Hepatic stellate cell (primary cell): ENCODE measurements around the gene WEE2.
"Not testable (repeated sequence)": the region's sequence is repeated elsewhere in the genome, so short reads cannot be mapped to it uniquely, and the experiment has no call there.

Experiments used
- DNase-seq: peaks from one replicate; pipeline ENCODE4 v3.0.0; 2011; ENCODE audit warnings: low spot score

Gene WEE2

DNA sequence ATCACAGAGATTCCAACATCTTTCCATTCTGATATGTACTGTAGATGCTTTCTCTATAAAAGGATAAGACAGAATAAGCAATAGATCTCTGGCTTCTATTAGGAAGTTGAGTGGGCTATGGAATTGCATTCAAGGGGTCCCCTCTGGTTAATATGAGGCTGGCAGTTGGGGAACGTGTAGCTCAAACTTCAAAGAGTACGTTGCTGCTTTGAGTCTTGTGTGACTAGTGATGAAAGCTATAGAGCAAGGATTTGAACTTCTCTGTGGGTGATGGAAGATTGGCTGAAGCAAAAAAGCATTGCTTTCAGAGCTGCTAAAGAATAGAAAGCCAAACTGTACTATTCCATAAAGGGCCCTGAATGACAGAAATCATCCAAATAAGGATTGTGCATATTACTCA, 6.4 kb downstream of the WEE2 start:
- DNase-seq = no peak

DNA sequence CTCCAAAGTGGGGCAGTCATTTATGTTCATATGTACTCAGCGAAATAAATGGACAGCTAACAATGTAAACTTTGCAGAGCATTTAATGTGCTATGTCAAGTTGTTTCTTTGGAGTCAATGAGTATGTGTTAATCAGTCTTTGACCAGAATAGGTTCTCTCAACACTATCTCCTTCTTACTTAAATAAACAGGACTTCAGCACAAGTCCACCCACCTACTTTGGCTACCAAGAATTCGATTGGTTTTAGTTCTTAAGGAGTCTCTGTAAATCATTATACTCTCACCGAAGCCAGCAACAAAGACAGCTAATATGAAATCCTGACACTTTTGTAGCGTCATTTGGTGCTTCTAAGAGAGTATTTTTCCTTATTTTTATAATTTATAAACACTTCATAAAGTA, 6.9 kb downstream of the WEE2 start:
- no peak for DNase-seq

DNA sequence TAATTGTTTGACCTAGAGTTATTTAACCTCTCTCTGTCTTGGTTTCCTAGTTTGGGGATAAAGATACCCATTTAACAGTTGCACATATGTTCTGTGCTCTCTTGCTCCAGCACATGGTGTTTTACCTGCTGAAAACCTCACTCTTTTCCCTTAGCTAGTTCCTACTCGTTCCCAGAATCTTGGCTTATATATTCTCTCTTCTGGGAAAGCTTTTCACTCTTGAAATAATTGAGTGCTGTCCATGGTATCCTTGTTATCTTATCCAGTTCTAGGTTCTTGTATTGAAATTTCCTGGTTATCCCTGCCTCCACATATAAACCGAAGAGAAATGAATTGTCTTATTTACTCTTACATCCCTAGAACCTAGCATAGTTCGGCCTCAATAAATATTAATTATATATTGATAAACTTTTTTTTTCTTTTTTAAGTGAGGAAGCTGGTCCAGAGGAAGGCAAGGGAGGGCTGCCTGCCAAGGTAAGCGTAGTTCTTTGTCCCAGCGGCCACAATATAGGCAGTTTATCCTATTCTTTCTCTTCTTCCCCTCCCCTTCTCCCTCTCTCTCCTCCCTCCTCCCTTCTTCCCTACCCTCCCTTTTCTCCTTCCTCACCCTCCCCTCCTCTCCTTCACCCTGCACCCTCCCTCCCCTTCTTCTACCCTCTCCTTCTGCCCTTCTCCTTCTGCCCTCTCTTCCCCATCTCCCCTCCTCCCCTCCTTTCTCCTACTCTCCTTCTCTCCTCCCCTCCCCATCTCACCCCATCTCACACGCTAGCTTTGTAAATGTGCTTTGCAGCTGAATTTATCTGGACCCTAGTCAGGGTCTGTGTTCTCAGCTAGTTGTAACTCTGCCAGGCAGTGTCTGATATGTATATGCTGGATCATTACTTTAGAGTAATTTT, 7.9 kb downstream of the WEE2 start:
- no peak for DNase-seq

DNA sequence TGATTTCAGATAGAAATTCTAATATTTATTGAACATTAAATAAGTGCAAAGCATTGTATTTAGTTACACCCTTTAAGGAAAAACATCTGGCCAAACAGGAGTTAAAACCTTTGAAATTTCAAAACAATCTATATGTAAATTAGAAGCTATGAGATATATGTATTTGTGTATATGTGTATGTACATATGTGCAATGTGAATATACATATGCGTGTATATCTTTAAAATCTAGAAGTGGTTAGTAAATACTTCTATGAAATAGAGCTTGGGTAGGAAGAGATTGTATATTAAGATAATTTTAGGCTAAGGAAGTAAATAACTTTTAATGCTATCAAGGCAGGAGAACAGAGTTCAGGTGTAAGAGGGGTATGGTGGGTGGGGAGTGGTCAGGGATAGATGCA, 9.3 kb downstream of the WEE2 start:
- no peak for DNase-seq

DNA sequence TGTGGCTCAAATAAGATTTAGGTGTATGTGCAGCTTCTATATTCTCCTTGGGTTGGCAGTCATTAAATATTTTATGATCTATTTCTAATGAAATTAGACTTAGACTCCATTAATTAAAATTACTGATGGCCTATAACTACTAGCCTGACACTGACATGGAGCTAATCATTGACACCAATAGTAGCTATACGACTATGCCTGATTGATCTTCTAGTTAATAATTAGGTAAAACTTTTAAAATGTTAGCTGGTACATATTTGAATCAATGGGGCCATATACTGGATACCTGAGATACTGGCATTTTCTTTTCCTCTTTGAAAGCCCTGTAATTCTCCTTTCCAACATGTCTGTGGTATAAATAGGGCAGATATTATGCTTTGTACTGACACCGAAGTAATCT, 14.4 kb downstream of the WEE2 start:
- no peak for DNase-seq

DNA sequence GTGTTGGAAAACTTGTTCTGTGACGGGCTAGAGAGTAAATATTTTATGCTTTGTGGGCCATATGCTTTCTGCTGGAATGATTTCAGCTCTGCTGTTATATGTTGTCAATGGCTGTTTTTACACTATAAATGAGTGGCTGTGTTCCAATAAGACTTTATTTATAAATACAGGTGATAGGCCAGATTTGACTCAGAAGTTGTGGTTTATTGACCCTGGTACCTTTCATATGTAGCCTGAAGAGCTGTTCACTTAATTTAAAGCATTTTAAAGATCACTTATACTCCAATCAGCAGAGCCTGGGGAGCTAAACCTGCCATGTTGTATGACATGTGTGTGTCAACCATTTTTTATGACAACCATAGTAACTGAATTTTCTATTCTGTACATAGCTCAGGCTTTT, 20.9 kb downstream of the WEE2 start:
- DNase-seq = no peak

DNA sequence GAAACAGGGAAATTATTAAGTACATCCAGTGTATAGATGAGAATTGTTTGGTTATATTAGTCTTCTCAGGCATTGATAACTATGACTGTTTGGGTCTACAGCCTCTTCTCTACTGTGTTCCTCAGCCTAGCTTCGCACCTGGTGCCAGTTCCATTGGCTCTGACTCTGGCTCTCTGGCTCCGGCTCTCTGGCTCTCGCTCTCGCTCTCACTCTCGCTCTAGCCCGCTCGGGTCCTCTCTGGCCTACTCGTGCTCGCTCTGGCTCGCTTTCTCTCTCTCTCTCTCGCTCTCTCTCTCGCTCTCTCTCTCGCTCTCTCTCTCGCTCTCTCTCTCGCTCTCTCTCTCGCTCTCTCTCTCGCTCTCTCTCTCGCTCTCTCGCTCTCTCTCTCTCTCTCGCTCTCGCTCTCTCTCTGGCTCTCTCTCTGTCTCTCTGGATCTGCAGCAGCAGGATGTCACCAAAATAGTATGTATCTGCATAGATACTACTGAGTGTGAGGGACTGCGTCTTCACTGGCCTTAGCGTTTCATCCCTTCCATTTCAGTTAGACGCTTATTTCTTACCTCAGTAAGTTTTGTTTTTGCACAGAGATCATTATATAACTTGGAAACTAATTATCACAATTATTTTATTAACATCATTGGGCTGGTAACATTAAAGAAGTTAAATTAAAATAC, 23.5 kb downstream of the WEE2 start:
- no peak for DNase-seq

DNA sequence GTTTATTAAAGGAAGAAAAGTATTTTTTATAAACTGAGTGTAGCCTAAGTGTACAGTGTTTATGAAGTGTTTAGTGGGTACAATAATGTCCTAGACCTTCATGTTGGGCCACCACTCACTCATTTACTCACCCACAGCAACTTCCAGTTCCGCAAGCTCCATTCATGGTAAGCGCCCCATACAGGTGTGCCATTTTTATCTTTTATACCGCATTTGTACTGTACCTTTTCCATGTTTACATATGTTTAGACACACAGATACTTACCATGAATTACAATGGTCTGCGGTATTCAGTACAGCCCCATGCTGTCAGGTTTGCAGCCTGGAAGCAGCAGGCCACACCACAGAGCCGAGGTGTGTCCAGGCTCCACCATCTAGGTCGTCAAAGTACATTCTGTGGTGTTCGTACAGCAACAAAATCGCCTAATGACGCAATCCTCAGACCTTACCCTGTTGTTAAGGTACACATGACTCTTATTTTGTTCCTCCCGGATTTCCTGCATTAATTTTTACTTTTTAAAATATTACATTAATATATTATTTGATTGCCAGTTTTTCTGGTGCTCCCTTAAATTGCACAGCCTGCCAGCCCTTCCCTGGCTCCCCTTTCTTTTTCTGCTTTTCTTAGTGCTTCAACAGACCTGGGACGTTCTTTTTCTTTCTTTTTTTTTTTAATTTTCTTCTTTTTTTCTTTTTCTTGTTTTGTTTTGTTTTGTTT, 29.1 kb downstream of the WEE2 start:
- no peak for DNase-seq

DNA sequence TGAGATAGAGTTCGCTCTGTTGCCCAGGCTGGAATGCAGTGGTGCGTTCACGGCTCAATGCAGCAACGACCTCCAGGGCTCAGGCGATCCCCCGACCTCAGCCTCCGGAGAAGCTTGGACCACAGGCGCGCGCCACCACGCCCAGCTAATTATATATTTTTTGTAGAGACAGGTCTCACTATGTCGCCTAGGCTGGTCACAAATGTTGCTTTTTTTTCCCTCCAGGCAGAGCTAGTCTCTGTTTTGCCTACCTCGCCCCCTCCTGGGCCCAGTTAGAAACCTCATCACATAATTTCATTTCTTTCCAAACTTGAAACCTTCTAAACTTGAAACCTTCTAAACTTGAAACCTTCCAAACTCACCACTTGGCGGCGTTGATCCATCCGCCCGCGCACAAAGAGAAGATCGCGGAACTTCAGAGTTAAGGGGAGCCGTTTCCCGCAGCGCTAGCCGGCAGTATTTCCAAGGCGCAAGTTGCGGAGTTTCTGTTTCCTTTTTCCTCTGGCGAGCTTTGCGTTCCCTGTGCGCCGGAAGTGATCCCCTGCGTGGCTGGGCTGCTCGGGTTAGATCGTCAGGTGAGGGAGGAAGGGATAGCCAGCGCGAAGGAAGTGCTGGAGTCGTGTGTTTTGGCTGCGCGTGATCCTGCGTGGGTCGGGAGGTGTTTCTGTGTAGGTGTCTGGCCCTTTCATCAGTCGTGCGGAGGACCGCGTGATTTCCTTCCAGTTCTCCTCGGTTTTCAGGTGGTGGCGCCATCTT, 29.9 kb downstream of the WEE2 start, which contains the start of gene SSBP1:
SSBP1 (plus strand) TSS at position 523 of the 756 bp plus-strand sequence. CDS start 809 bp downstream, outside the sequence.
- peak; percentile 83 for DNase-seq

DNA sequence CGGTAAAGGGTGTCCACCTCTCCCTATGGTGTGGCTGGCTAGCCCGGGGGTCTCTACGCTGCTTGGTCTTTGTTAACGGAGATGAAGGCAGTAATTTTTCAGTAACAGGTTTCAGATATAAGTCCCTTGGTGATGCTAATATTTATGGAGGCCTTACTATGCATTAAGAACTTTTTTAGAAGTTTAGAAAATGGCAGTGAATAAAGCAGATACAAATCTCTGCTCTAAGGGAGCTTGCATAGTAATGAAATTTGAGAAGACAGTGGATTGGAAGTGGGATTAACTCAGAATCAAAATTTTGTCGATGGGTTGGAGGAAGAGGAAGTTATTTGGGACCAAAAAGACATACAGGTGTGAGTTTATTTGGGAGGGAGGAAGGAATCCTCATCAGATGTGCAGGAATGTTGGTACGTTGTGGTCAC, 30.4 kb downstream of the WEE2 start:
- no peak for DNase-seq

DNA sequence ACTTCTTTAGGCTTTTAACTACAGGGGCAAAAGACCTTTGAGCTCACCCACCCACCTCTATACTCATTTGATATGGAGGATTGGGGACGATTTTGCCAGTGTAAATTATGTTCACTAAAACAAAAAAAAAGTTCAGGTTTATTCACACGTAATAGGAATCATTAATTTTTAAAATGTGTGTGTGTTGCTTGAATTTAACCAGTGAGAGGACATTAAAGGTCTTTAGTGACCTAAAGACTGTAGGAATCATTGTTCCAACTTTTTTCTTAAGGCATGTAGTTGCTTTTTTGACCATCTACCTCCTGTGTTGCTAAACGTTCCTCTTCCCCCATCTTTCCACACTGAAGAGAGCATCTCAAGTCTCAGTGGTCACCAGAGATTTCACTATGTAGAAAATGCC, 31.1 kb downstream of the WEE2 start:
- no peak for DNase-seq

DNA sequence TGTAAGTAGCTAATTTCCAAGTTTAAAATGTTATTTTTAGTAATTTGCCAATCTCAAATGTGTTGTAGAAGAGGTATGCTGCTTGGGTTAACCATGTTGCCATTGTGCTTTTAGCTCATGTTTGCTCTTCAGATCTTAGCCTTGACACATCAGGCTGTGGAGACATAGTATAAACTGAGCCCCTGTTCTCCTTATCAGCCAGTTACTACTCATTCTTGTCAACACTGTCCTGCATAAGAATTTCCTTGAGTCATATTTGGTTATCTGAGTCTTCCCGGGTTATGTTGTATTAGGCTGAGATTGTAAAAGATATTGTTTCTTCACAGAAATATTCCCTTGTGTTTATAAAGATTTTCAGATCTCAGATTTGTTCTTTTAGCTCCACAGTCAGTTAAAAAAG, 34.1 kb downstream of the WEE2 start:
- no peak for DNase-seq

DNA sequence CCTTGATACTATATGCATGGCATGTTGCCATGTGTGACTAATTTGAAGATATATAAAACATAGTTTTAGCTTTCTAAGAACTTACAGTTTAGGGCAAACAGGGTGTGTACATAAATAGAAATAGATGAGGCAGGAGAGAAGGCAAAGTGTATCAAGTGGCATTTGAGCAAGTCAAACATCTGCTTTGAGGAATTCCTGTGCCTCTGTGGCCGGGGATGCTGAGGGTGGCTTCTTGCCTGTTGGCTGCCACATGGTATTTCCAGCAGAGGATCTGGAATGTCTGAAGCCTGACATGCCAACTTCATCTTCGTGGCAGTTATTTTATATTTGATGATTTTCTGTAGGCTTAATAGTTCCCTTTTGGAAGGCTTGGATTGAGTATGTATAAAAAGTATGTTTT, 36.0 kb downstream of the WEE2 start:
- DNase-seq = no peak

DNA sequence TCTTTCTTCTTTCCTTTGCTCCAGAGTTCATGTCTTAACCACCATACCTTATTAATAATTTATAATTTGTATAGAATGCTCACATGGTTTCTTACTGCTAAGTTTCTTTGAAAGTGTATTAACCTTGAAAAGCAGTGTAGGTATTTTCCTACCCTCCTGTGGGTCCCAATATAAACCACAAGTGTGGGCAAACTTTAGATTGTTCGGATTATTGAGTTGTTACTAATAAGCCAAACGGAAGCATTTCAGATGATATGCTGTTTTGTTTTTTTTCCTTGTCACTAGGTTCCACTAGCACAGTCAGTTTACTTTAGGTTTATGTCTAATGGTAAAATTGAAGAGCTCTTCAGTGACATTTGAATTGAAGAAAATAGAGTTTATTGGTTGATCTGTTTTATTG, 40.2 kb downstream of the WEE2 start:
- DNase-seq = no peak

DNA sequence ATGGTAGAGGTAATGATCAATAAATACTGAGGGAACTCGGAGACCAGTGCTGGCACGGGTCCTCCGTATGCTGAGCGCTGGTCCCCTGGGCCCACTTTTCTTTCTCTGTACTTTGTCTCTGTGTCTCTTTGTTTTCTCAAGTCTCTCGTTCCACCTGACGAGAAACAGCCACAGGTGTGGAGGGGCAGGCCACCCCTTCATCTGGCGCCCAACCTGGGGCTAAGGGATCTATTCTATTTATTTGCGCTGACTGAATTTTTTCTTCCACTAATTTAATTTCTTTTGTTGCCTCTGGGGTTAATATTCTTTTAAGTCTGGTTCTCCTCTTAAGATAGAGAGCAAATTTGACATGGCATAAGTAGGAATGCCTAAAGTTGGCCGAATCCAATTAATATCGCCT, 43.8 kb downstream of the WEE2 start:
- not testable (repeated sequence) for DNase-seq

DNA sequence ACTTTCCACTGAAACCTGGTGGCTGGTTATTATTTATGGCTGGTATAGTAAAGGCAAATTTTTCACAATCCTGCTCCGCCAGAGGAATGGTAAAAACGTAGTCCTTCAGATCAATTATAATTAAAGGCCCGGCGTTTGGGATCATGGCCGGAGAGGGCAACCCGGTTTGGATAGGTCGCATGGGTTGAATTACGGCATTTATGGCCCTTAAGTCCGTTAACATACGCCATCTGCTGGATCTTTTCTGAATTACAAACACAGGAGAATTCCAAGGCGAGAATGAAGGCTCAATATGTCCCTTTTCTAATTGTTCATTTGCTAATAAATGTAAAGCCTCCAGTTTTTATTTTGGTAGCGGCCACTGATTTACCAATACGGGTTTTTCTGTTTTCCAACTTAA, 44.5 kb downstream of the WEE2 start:
- no peak for DNase-seq

DNA sequence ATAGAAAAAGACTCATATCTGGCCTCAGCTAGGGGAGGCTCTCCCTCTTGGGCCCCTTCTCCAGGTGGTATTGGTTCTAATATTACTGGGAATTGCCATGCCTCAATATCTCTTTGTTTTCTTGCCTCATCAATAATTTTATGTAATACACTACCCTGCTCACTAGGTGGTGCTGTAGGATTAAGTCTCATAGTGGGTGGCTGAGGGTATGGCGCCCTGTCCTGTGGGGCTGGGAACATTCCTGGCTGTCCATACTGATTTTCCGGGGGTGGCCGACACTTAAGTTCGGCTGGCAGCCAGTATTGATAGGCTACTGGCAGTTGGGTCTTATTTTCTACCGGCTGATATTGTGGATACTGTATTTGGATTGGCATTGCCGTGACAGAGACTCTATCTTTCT, 46.8 kb downstream of the WEE2 start:
- DNase-seq = no peak

DNA sequence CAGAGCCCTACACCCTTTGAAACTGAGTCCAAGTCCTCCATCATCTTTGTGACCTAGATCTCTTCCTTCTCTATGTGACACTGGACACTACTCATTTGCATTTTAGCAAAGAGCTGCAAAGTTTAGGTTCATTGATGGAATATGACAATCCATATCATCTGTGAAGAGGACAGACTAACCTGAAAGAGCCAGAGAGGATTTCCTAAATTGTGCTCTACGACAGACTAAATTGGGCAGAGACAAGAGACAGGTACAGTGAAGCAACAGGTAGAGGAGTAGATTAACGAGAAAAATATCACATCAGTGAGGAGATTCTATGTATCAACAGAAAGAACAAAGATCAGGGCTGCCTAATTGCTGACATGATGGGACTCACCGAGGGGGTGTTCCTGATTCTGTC, 55.6 kb downstream of the WEE2 start, which contains the start of gene TAS2R3:
TAS2R3 (plus strand) TSS at position 301 of the 400 bp plus-strand sequence; CDS start at position 363, 62 bp downstream.
- DNase-seq = no peak

DNA sequence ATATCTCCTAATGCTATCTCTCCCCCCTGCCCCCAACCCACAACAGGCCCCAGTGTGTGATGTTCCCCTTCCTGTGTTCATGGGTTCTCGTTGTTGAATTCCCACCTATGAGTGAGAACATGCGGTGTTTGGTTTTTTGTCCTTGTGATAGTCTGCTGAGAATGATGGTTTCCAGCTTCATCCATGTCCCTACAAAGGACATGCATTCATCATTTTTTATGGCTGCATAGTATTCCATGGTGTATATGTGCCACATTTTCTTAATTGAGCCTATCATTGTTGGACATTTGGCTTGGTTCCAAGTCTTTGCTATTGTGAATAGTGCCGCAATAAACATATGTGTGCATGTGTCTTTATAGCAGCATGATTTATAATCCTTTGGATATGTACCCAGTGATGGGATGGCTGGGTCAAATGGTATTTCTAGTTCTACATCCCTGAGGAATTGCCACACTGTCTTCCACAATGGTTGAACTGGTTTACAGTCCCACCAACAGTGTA, 62.0 kb downstream of the WEE2 start:
- DNase-seq = not testable (repeated sequence)

DNA sequence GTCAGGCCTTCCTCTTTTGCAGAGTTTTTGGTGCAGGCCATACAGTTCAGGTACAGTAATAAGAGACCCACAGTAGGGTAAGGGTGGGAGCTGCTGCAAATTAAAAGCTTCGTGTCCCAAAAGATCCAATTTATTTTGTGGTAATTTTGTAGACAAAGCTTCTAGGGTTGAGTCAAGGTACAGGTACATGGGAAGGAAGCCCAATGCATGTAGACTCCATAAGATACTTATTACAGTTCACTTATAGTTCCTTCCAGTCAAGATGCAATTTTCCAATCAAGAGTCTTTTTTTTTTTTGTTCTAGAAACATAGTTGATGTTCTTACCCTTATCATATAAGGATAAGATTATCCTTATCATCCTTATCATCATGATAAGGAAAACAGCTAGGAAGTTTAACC, 68.2 kb downstream of the WEE2 start, which contains the start of gene TAS2R4:
TAS2R4 (plus strand) TSS at position 301 of the 400 bp plus-strand sequence. CDS start 1,815 bp downstream, outside the sequence.
- no peak for DNase-seq
